Measurements from ENCODE around the gene MPG. TPM values are rescaled to one million over a fixed set of nuclear protein-coding genes. Genes with fewer than 3 reads are reported as not detected.

The MPG gene
- total RNA-seq, 1 experiment from 2014 or later, result 60.0 TPM

GRCh38 chr16:60929-61878 is 16.8 kb upstream of the MPG start:
- Mint-ChIP-seq H3K4me3 (no peak overlapping the region), H3K4me1 (0 out of 2 replicates have a peak, but pooled peaks cover 2% of the 10 kb centered on the region), H3K27me3 (ENCODE audit: low read depth) (no peaks in the 10 kb centered on the region), H3K9me3 (no peaks in the 10 kb centered on the region), H3K27ac (peak overlapping the region; percentile 45; the same call in 1 of the 2 replicates), H3K36me3 (peaks cover 44% of the 10 kb centered on the region)
- TF ChIP-seq AFF4 (CRISPR knock-in tag; IDR thresholded peaks at IDR 0.05; ENCODE audit: borderline replicate concordance), result no peak
- TF ChIP-seq MAX (CRISPR knock-in tag; IDR thresholded peaks at IDR 0.05), result no peak
- TF ChIP-seq PREB (CRISPR knock-in tag; IDR thresholded peaks at IDR 0.05; ENCODE audit: borderline replicate concordance), result no peak
- TF ChIP-seq ATF1 (CRISPR knock-in tag; IDR thresholded peaks at IDR 0.05), result no peak
- no peak for TF ChIP-seq RORB (CRISPR knock-in tag; IDR thresholded peaks at IDR 0.05)
- TF ChIP-seq ZNF281 (CRISPR knock-in tag; IDR thresholded peaks at IDR 0.05), result no peak
- TF ChIP-seq IRF1 (CRISPR knock-in tag; IDR thresholded peaks at IDR 0.05), result no peak
- no peak for TF ChIP-seq TCF7 (CRISPR knock-in tag; IDR thresholded peaks at IDR 0.05; ENCODE audit: low read depth)
- TF ChIP-seq ETV6 (CRISPR knock-in tag; IDR thresholded peaks at IDR 0.05), result no peak
- TF ChIP-seq CDX4 (CRISPR knock-in tag; IDR thresholded peaks at IDR 0.05; ENCODE audit: borderline replicate concordance), result no peak
- TF ChIP-seq AR (CRISPR knock-in tag; IDR thresholded peaks at IDR 0.05), result no peak
- TF ChIP-seq ZSCAN18 (CRISPR knock-in tag; IDR thresholded peaks at IDR 0.05), result no peak
- TF ChIP-seq GABPB1 (CRISPR knock-in tag; IDR thresholded peaks at IDR 0.05), result no peak
- TF ChIP-seq ZNF138 (CRISPR knock-in tag; conservative IDR thresholded peaks at IDR 0.05), result no peak
- TF ChIP-seq SOX15 (CRISPR knock-in tag; IDR thresholded peaks at IDR 0.05), result no peak
- TF ChIP-seq GTF2I (CRISPR knock-in tag; conservative IDR thresholded peaks at IDR 0.05), result no peak
- no peak for TF ChIP-seq E2F5 (CRISPR knock-in tag; IDR thresholded peaks at IDR 0.05)
- TF ChIP-seq CREB1 (CRISPR knock-in tag; IDR thresholded peaks at IDR 0.05), result no peak
- ChIA-PET CTCF (interaction anchor here (0.7 to 16.9 kb wide), 4 partner anchors 8 to 302 kb away, joined by 3 to 493 read pairs (median 4); partner anchors contain the start of genes POLR3K and SNRNP25), POLR2A (no interaction called here)
- DNase-seq (ENCODE audit: low spot score) (no peak), ATAC-seq (no peak)

All from WTC11 (cell line).